NB4 (cell line): ENCODE data around the gene TMEM259.

Experiments used
- MYC ChIP-seq: IDR thresholded peaks from 2 replicates; pipeline ENCODE4 v1.6.1; 2011; ENCODE audit warnings: low read depth, low read length
- POLR2A ChIP-seq: IDR thresholded peaks from 2 replicates; pipeline ENCODE4 v1.6.1; 2011; ENCODE audit warnings: mild to moderate bottlenecking; ENCODE audit not compliant: insufficient read length; ENCODE audit errors: extremely low read depth
- TF ChIP-seq, protein P1 (sequence below): IDR thresholded peaks from one replicate; pipeline ENCODE4 v1.5.1; 2012; ENCODE audit warnings: low read depth, low read length

DNA sequence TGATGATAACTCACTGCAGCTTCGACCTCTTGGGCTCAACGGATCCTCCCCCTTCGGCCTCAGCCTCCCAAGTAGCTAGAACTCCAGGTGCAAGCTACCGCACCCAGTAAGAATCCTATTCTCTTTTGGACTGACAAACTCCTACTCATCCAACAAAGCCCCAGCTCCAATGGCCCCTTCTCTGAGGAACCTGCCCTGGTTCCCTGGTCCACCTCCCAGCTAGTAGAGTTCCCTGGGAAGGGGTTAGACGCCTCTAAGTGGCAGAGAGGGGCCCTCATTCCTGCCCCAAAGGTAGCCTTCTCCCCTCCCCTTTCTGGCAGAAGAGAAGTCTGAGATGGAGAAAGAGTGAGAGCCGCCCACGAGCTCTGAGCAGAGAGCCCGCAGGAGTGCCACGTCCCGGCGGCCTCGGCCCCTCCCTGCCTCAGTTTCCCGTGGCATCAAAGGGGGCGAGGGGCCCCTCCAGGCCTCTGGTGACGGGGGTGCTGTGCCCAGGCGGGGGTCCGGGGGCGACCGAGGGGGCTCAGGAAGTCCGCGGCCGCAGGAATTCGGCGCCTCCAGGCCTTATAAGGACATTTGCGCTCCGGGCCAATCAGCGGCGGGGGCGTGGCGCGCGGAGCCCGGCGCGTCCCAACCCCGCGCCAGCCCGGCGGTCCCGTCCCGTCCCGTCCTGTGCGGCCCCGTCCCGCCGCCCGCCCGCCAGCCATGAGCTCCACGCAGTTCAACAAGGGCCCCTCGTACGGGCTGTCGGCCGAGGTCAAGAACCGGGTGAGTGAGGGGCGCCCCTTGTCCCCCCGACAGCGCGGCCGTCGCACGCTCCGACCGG, 5.2 kb upstream of the TMEM259 start, which contains the start of gene CNN2:
- TF ChIP-seq MYC (no peak), POLR2A (peak; percentile 11)
- TF ChIP-seq, protein P1, sequence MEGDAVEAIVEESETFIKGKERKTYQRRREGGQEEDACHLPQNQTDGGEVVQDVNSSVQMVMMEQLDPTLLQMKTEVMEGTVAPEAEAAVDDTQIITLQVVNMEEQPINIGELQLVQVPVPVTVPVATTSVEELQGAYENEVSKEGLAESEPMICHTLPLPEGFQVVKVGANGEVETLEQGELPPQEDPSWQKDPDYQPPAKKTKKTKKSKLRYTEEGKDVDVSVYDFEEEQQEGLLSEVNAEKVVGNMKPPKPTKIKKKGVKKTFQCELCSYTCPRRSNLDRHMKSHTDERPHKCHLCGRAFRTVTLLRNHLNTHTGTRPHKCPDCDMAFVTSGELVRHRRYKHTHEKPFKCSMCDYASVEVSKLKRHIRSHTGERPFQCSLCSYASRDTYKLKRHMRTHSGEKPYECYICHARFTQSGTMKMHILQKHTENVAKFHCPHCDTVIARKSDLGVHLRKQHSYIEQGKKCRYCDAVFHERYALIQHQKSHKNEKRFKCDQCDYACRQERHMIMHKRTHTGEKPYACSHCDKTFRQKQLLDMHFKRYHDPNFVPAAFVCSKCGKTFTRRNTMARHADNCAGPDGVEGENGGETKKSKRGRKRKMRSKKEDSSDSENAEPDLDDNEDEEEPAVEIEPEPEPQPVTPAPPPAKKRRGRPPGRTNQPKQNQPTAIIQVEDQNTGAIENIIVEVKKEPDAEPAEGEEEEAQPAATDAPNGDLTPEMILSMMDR: no peak
